Activated effector memory CD4-positive, alpha-beta T cell treated with anti-CD3 and anti-CD28 coated beads, Interleukin-2, amount 50 U/mL, for 16 hours (primary cell): Measurements from ENCODE around the gene WDR91.

ENCODE experiments used
- DNase-seq: peaks from one replicate; pipeline ENCODE4 v3.0.0-alpha.2; 2020

The WDR91 gene

GRCh38 chr7:135195968-135196629 is 15.2 kb downstream of the WDR91 start:
- DNase-seq: no peak

GRCh38 chr7:135195156-135195555 is 16.2 kb downstream of the WDR91 start:
- no peak for DNase-seq

DNA sequence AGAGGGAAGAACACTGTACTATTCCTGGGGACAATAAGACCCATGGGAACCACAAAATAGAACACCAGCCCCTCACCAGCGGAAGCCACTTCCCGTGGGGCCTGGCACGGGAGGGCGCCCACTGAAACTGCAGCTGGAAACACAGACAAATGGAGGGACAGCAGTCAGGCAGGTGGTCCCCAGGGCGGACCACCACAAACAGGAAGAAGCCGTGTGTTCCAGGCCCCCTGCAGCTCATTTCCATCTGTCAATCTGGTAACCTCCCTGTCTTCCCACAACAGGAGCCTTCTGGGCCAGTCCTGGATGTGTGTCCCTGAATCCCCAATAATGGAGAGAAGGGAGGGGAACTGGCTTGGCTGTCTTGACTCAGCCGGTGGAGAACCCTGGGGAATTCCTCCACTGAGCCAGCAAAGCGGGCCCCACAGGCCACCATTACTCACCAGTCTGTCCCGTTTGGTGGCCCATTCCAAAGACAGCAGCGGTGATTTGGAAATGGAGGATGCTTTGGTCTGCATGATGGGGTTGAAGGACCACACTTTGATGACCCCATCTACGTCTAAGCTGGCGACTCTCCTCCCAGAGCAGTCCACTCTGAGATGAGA is 16.7 kb downstream of the WDR91 start:
- DNase-seq: no peak

- DNase-seq: peak; percentile 14
Measured at GRCh38 chr7:135193615-135194081, 17.7 kb downstream of the WDR91 start.

DNA sequence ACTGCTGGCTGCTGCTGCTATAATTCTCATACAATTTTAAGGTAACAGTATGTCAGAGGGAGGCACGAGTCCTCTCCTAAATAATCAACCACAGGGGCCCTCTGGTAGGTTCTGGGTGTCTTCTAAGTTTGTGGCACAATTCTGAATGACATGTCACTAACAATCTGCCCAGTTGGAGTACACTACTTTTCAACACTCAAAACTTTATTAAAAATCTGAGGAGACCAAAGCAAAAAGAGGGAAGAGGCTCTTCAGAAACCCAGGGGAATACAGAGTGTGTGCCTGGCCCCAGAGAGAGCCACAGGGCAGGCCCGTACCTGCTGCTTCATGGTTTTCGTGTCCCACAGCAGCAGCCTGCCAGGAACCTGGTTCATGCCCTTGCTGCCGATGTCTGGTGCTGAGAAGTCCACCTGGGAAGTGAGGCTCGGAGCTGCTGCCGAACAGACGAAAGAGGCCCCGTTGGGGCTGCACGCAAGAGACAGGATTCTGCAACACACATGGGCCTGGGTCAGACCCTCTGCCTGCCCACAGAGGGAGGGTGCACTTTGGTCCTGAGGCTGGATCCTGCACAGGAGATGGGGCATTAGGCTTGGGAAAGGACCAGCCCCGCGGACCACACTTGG is 18.3 kb downstream of the WDR91 start:
- no peak for DNase-seq

DNA sequence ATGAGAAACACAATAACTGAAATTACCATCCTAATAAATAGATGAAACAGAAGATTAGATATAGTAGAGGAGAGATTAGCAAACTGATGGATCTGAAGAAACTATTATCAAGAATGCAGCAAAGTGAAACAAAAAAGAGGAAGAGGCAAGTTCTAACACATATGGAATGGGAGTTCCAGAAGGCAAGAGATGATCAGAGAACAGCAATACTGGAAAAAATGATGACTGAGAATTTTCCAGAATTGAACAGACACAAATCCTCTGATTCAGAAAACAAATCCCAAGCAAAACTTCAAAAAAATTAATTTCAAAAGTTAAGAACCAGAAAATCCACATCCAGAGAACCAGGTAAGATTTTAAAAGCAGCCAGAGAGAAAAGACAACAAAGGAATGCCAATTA is 20.6 kb downstream of the WDR91 start:
- no peak for DNase-seq

DNA sequence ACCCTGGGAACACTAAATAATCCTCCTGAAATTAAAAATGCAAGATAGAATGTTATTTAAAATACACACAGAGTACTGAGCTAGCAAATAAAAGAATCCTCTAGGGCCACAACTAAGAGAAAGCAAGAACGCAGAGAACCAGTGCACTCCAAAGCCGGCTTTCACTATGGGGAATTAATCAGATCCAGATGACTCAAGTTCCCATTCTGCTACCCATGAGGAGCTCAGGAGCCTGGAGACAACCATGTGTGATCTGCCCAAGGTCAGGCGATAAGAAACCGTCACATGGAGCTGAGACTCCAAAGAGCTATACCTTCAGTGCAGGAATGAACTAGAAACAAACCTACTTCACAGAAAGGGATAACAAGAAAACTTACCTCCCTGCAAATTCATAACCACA is 21.4 kb downstream of the WDR91 start:
- DNase-seq: no peak

DNA sequence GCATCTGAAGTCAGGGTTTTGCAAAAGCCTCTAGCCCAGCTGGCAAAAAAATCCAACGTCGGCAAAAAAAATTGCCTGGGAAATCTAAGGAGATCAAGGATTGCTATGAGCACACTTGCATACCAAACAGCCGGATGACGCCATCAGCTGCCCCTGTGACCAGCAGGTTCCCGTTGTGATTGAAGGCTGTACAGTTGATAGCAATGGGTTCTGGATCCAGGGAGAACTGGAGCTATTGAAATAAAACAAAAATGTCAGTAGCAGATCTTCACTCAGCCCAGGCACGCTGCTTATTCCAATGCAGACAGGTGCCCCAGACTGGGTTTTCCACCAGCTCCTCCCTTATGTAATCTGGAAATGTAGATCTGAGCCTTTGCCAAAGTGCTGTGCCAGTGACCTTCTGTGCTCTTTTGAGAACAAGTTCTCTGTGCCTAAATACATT is 22.1 kb downstream of the WDR91 start:
- DNase-seq: peak; percentile 17

- DNase-seq: peak; percentile 58
Measured at GRCh38 chr7:135188298-135188984, 22.9 kb downstream of the WDR91 start.

DNA sequence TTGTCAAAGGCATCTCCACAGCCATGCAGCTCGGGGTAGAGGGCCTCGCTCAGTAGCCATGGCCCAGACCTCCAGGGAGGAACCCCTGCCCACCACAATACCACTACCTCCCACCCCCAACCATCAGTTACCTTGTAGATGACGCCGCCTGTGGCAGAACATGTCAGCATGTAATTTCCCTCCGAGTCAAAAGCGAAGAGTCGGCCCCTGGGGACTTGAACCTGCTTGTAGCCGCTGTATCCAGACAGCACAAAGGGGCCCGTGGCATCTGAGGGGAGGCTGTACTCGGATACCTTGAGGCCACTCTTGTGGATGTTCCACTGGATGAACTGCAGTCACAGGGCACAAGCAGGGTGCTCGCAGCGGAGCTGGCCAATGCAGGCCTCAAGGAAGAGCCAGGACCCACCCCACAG is 24.5 kb downstream of the WDR91 start:
- DNase-seq: peak; percentile 45

DNA sequence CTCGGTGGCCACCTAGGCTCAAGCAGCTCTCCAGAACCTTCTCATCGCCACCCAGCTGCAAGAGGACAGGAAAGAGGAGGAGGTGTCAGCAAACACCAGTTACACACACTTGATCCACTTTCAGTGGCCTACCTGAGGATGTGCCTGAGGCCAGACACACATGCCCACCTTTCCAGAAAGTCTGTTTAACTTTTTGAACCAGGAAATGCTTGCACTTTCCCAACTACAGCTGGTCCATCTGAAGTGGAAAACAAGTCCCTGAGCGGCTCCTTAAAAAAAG is 25.1 kb downstream of the WDR91 start:
- DNase-seq: no peak

GRCh38 chr7:135185471-135186260 is 25.7 kb downstream of the WDR91 start:
- DNase-seq: peak; percentile 59

DNA sequence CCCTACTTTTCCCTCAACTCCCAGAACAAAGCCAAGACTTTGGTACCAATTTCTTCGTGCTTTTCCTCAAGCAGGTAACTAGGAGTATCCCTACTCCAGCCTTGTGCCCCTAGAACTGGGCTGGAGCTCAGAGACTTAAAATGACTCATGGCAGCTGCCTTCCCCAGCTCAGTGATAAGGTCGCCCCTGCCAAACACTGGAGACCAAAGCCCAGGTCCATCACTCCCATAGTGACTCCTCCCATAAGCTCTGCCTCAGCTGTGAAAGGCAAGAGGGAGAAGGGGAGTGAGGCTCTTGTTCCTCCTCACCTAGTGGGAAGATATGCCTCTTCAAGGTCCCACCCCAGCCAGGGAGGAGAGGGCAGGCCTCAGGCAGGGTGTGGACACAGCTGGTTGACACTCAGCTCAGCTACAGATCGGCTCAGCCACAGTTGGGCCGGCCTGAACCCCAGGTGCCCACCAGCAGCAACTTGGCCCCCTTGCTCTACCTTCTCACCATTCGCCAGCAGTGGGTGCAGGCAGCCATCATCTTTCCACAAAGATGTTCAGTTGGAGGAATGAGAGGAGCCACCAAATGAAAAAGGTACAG is 27.0 kb downstream of the WDR91 start:
- no peak for DNase-seq

DNA sequence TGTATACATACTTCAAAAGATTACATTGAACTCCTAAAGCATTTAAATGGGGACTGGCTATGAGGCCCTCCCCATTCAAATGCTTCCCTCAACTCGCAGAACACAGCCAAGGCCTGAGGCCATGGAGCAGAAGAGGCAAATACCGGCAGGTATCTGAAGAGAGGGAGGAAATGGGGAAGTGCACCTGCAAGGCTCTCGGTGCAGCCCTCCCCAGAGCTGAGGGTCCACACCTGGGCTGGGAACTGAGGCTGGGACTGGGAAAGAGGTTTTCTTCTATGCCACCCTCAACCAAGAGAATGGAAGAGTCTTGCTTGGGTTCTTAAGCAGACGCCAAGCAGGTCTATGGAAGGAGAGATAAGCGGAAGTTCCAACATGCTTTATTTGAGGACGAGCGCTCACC is 27.8 kb downstream of the WDR91 start:
- no peak for DNase-seq

GRCh38 chr7:135181929-135182678 is 29.2 kb downstream of the WDR91 start:
- no peak for DNase-seq

DNA sequence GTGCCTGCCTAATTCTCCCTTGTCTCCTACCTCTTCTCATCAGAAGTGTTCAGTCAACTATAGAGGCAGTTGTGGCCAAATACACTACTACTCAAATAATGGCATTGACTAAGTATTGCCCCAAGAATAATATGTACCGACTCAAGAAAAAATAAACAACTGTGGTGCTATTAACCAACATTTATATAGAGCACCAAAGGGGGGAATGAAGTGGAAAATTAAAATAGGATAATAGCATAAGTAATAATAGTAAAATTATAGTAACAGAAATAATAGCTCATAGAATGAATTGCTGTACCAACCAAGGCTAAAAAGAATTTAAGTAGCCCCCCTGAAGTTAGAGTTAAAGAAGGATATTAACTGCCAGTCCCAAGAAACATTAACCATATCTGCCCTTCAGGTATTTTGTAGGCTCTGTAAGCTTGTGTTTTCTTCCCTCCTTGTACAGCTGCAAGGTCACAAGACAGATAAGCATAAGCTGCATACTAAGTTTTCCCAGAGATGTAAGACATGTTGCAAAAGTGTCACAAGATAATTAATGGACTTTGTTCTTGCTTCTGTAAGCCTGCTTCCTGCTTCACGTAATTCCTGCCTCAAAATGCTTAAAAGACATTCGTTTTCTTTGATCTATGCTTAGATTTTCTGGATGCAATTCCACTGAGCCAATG is 29.9 kb downstream of the WDR91 start:
- no peak for DNase-seq

DNA sequence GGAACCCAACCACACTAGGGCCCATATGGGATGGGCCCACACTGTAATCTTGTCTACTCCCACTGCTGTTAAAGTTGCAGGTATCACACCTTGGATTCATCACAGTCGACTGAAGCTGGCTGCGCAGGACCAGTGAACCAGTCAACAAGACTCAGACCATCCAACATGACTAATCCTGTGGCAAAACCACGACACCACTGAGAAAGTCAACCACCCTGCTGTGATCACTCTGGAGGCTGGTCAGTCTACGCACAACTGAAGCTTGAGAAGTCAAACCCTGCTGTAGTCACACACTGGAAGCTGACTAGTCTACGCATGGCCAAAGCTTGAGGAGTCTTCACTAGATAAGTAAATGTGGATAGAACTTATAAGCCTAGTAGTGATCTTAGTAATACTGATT is 31.2 kb downstream of the WDR91 start:
- no peak for DNase-seq

DNA sequence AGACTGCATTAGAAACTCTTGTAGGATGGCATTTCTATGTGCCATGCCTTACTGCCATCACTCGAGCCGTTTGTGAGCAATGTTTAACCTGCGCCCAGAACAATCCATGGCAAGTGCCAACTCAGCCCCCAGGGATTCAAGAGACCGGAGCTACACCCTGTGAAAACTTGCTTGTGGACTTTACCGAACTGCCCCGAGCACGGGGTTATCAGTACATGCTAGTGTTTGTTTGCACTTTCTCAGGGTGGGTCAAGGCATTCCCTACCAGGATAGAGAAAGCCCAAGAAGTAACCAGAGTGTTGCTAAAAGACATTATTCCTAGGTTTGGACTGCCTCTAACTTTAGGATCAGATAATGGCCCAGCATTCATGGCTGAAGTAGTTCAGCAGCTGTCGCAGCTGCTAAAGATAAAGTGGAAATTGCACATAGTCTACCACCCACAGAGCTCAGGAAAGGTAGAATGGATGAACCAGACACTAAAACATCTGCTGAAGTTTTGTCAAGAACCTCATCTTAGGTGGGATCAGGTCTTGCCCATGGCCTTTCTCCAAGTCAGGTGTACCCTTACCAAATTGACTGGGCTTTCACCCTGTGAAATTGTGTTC is 31.9 kb downstream of the WDR91 start:
- no peak for DNase-seq

GRCh38 chr7:135178364-135178763 is 33.0 kb downstream of the WDR91 start:
- no peak for DNase-seq

DNA sequence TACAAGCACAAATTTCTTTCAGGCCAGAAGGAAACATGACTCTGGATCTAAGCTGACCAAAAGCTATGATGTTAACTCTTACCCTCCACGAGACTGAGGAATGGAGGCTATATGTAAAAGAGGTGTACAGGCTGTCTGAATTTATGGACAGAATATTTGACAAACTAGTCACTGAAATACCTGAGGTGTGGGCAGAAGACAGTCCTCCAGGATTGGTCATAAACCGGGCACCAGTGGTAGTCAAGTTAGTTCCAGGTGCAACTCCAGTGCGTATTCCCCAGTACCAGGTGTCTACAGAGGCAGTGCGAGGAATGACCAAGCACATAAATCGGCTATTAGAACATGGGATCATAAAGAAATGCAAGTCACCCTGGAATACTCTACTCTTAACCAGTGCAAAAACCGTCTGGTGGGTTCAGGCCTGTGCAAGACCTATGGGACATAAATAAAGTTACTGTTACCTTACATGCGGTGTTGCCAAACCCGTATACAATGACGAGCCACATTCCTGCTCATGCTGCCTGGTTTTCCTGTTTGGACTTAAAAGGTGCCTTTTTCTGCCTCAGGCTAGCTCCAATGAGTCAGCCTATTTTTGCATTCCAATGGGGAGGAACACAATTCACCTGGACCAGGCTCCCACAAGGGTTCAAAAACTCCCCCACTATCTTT is 34.2 kb downstream of the WDR91 start:
- DNase-seq: no peak
